RKO (cell line): Measurements from ENCODE around the gene CCDC27.

ENCODE experiments used
- DNase-seq: peaks from one replicate; pipeline ENCODE4 v3.0.0-alpha.2; 2016; ENCODE audit warnings: low spot score

Gene CCDC27

GRCh38 chr1:3777078-3777547, 24.9 kb downstream of the CCDC27 start:
- DNase-seq = no peak

DNA sequence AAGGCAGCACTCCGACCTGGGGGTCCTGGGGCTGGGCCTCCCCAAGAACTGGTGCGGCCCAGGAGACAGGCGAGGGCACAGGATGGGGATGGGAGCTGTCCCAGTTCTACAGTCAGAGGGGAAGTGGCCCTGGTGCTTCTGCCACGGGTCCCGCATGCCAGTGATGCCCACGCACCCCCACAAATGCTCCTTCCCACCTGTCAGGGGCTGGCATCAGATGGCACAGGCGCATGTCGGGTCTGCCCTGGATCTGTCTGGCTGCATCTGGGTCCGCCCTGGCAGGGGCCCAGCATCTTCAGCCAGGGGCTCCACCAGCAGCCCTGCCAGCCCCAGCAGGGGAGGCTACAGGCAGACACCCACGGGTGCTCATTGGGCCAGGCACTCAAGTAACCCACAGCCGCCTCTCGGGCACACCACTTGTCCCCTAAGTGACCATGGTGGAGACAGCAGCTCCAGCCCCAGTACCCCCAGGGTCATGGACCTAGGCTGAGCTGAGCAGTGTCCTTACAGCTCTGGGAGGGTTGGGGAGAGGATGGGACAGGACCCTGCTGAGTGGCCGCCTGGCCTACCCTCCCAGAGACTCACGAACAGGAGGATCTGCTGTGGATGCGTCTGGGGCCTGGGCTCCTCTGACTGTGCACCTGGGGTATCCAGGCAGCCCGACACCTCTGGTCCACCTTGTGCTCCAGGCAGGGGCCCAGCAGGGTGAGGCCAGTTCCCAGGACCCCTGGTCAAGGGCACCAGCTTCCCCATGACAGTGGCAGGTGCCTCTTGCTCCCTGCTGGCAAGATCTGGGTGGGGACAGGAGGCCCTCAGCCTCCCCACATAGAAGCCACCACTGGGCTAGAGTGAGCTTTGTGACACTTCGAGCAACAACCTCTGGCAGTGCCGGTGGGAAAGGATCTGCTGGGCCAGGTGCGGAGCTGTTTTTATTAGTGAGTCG, 25.7 kb downstream of the CCDC27 start:
- no peak for DNase-seq

GRCh38 chr1:3778590-3779264, 26.5 kb downstream of the CCDC27 start:
- no peak for DNase-seq

- no peak for DNase-seq
Observed at GRCh38 chr1:3779265-3779911, 27.1 kb downstream of the CCDC27 start.

DNA sequence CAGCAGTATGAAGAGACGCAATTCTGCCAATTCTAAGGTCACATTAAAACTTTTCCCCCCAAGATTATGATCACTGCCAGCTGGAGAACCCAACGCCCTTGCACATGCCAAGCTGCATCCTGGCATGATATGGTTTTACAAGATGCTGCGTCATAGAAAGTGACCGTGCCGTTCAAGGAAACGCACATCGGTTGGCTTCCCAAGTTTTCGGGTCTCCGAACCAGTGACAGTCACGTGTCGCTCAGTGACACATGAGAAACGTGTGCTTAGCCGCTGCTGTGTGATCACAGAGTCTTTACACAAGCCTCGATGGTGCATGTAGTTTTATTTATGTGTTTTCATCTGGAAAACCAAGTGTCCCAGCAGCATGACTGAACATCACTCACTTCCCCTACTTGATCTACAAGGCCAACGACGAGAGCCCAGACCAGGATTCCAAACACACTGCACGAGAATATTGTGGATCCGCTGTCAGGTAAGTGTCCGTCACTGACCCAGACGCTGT, 27.7 kb downstream of the CCDC27 start:
- DNase-seq = no peak

GRCh38 chr1:3780901-3781300, 28.7 kb downstream of the CCDC27 start:
- no peak for DNase-seq

DNA sequence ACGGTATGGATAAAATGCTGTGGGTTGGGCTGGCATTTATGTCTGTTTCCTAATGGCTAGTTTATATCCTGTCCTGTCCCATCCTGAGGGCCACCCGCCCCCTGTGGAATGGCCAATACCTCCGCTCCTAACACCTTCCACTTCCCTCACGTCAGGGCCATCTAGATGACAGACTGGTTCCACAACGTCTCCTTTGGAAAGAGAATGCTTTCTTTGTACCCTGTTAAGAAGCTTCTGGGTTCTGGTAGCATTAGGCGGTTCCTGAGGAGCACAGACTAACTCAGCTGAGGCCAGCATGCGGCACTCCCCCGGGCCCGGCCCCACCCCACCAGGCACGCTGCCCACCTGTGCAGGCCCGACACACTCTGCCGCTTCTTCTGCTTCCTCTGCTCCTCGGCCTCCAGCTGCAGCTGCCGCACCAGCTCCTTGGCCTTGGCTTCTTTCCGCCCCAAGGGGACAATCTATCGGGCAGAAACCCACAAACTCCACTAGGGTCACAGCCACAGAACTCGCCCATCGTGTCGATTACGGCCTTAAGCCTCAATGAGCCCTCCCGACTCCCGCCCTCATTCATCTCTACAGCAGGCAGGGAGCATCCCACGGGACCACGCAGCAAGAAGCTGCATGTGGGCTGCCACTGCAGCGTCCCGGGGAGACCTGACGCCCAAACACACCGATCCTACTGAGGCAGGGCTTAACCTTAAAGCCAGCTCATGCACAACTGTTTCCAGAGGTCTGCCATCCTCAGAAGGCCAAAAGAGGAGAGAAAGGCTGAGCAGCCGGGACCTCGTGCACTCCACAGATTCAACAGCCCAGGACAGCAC, 31.6 kb downstream of the CCDC27 start:
- no peak for DNase-seq

DNA sequence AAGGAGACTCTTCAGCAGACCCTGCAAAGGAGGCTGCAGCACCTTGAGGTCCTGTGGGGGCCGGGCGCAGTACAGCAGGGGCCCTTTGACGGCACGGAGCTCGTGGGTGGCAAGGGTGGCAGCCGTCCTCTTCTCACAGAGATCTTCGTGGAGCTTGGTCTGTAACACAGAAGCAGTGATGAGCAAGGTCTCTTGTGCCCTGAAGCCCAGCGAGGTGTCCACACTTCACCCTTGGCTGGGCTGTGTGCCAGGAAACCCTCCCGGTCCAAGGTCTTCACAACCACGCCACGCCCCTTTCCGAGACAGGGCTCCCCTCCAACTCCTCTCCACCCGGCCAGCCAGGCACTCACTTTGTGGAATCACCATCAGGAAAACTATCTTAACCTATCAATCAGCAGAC, 32.8 kb downstream of the CCDC27 start:
- DNase-seq = no peak

DNA sequence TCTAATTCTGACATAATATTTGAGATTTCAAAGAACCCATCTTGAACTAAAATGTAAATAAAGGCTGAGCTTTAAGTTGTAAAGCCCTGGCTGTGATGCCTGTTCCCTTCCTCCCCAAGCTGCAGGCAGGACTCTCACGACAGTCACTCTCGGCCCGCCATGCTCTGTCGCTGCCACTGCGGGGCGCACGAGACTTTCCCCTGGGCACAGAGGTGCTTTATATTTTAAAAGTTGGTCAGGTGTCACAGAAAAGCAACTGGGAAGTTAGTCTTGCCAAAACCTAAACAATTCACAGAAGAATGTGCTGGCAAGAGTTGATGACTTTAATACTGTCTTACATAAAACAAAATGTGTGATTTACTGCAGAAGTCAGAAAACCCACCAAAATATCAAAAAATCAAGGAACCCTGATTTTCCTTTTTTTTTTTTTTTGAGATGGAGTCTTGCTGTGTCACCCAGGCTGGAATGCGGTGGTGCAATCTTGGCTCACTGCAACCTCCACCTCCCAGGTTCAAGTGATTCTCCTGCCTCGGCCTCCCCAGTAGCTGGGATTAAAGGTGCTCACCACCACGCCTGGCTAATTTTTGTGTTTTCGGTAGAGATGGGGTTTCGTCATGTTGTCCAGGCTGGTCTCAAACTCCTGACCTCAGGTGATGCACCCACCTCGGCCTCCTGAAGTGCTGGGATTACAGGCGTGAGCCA, 33.4 kb downstream of the CCDC27 start:
- no peak for DNase-seq

DNA sequence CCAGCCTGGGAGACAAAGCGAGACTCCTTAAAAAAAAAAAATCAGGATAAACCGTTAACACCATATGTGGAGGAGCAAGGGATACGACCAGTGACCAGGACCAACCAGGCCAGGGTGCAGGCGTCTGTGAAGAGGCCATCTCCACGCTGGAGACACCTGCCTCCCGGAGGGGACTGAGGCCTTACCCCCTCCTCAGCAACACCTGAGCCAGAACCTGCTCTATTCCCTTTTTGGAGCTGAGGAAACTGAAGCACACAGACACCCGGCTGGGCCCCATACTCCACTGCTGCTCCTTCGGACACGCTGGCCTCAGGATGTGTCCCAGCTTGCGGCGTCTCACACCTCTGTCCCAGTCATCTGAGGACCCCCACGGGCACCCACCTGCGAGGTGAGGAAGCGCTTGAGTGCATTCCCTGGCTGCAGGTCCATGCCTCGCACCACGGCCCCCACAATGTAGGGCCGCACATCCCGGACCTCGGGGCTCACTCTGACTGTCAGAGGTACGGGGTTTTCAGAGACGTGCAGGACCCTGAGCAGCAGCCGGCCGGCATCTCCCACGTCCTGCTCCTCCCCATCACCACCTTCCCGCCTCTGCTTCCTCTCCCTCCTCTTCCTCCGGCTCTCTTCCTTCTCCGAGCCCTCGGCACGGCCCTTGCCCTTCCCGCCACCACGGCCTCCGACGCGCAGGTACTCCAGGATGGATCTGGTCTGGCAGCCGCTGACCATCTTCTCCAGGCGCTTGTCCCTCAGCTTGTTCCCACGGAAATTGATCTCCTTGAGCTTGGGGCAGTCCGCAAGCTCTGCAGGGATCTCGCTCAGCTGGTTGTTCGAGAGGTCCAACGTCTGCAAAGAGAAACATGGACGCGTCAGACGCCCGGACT, 34.5 kb downstream of the CCDC27 start:
- DNase-seq = no peak

- no peak for DNase-seq
Observed at GRCh38 chr1:3787349-3787715, 35.1 kb downstream of the CCDC27 start.

DNA sequence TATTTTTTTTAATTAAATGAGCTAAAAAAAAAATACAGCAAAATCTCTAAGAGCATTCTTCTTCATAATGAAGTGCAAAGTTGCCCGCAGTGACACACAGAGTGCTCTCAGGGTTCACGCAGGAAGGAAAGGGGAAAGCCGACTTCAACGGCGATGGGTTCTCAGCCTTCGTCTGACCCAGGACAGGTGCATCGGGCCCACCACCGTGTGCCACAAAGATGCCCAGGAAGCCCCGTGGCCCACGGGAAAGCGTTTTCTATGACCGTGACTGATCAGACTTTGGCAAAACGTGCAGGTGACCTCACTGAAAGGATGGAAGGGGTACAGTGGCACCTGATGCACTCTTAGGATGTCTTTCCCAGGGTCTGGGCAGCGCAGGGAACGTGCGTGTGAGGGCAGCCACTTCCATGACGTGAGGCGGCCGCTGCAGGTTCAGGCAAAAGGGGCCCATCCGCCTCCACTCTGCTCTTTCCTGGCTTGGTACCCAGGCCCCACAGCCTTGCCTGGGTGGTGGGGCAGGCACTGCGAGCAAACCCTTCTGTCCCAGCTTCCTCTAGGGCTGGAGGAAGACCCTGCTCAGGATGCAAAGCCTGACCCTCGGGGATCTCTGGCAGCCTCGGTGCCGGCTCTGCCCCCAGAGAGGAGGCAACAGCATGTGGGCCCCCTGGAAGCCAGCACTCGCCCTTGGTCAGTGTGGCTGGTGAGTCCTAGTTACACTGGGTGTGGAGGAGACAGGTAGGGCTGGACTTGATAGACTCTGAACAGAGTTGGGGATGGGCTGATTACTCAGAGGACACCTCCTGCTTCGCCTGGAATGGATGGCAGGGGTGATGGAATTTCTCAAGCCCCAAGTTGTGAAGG, 35.7 kb downstream of the CCDC27 start:
- DNase-seq = no peak

DNA sequence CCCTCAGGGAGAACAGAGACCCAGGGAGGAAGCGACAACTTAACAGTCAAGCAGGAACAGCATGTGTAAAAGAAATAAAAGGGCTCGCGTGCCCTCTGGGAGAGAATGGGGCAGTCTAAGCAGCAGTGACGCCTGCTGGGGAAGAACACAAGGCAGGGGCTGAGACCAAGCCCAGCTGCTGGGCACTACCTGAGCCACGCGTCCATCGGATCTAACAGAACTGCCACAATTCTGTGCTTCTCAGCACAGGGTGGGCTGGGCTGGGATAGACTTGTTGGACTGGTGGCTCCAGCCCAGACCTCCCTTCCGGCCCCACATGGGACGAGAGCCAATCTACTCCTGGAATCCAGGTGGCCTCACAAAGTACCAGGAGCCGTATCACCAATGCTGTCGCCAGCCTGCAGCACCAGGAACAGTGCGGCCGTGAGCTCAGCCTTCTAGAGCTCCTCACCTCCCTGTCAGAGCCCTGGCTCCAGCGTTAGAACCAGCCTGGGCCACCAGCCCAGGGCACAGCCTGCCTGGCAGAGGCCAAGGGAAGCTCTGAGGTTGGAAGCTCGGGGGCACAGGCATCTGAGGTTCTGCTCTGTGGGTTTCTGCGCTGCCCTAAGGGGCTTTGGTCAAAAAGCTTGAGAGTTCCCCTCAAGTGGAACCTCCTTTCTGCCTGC, 36.6 kb downstream of the CCDC27 start:
- DNase-seq = no peak

GRCh38 chr1:3789421-3790300, 37.4 kb downstream of the CCDC27 start:
- DNase-seq = no peak

- DNase-seq = no peak
Observed at GRCh38 chr1:3790500-3790923, 38.3 kb downstream of the CCDC27 start.

- no peak for DNase-seq
Observed at GRCh38 chr1:3790952-3791351, 38.7 kb downstream of the CCDC27 start.

DNA sequence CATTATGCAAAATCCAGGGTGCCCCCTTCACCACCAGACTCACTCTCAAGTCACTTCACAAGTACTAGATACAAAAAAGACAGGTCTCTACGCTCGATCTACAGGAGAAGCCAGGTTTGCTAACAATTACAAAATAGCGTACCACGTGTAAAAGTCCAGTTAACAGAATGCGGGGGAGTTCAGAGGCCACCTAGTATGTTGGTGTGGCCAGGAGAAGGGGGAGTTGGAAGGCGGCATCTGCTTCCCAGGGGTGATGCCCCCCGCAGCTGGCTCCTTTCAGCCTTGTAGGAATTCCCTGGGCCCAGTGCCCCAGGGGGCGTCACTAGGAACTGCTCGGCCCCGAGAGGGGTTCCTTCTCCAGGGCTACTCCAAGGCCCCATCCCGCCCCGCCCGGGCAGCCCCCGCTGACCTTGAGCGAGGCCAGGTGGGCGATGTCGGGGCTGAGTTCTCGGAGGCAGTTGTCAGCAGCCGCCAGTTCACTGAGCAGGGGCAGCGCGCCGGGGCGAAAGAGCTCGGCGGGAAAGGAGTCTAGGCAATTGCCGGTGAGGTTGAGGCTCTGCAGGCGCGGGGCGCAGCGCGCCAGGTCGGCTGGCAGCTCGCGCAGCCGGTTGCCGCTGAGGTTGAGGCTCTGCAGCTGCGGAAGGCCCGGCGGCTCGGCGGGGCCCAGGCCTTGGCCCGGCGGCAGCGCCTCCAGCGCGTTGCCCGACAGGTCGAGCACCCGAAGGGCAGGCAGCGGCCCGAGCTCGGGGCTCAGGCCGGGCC, 43.4 kb downstream of the CCDC27 start:
- DNase-seq = no peak
